Measurements from ENCODE around the gene SPATA31C2. TPM values are rescaled to one million over a fixed set of nuclear protein-coding genes. Genes with fewer than 3 reads are reported as not detected.
A peak's percentile ranks its signal among the peaks of the same experiment; 100 is the strongest.
"Not testable (repeated sequence)": the region's sequence is repeated elsewhere in the genome, so short reads cannot be mapped to it uniquely, and the experiment has no call there.

Gene SPATA31C2
- total RNA-seq, 1 experiment from 2014 or later: not detected

DNA sequence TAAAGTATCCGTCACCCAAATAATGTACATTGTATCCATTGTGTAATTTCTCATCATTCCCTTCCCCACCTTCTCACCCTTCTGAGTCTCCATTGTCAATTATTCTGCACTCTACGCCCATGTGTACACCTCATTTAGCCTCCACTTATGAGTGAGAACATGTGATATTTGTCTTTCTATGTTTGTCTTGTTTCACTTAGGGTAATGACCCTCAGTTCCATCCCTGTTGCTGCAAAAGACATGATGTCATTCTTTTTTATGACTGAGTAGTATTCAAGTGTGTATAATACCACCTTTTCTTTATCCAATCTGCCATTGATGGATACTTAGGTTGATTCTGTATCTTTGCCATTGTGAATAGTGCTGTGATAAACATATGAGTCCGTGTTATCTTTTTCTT lies 4.9 kb upstream of the SPATA31C2 start:
- H3K27ac ChIP-seq: no peak overlapping the region
- H3K4me2 ChIP-seq: no peak overlapping the region
- H3K27me3 ChIP-seq (ENCODE audit: insufficient read depth, low read depth): no peaks in the 10 kb centered on the region
- no peaks in the 10 kb centered on the region for H3K36me3 ChIP-seq (ENCODE audit: low read depth)
- ChIA-PET CTCF (no interaction called here), POLR2A (ENCODE audit: unreplicated experiment) (no interaction called here)
- H2AFZ ChIP-seq: no peak overlapping the region
- H3K4me3 ChIP-seq: no peak overlapping the region
- TF ChIP-seq CTCF (conservative IDR thresholded peaks at IDR 0.05): no peak
- TF ChIP-seq EZH2 (IDR thresholded peaks at IDR 0.05; ENCODE audit: low read depth): no peak
- no peaks in the 10 kb centered on the region for H3K79me2 ChIP-seq (ENCODE audit: low read depth)
- intact Hi-C loops (cut with micrococcal nuclease; ENCODE audit: unreplicated experiment): no loop called here
- H4K20me1 ChIP-seq (ENCODE audit: insufficient read depth): no peaks in the 10 kb centered on the region
- H3K4me1 ChIP-seq (replicated peaks; ENCODE audit: insufficient read depth): no peaks in the 10 kb centered on the region
- no peaks in the 10 kb centered on the region for H3K9me2 ChIP-seq (ENCODE audit: insufficient read depth)
- DNase-seq: no peak
- no TSS peak for BruUV-seq (replicated peaks)
- no peaks in the 10 kb centered on the region for H3K9me3 ChIP-seq (ENCODE audit: insufficient read depth, low read depth)
- no peaks in the 10 kb centered on the region for H3F3A ChIP-seq (ENCODE audit: insufficient read depth, low read depth)

GRCh38 chr9:88133552-88133951 lies 4.7 kb downstream of the SPATA31C2 start:
- H3K9me3 ChIP-seq (ENCODE audit: insufficient read depth, low read depth); H4K20me1 ChIP-seq (ENCODE audit: insufficient read depth); H3K36me3 ChIP-seq (ENCODE audit: low read depth); H3F3A ChIP-seq (ENCODE audit: insufficient read depth, low read depth); intact Hi-C loops (cut with micrococcal nuclease; ENCODE audit: unreplicated experiment); H3K27ac ChIP-seq; H3K9me2 ChIP-seq (ENCODE audit: insufficient read depth); H3K4me1 ChIP-seq (replicated peaks; ENCODE audit: insufficient read depth); BruUV-seq (replicated peaks); H2AFZ ChIP-seq; H3K4me2 ChIP-seq; DNase-seq; CTCF ChIA-PET; H3K4me3 ChIP-seq; H3K27me3 ChIP-seq (ENCODE audit: insufficient read depth, low read depth); H3K79me2 ChIP-seq (ENCODE audit: low read depth); POLR2A ChIA-PET (ENCODE audit: unreplicated experiment): not testable (repeated sequence)

DNA sequence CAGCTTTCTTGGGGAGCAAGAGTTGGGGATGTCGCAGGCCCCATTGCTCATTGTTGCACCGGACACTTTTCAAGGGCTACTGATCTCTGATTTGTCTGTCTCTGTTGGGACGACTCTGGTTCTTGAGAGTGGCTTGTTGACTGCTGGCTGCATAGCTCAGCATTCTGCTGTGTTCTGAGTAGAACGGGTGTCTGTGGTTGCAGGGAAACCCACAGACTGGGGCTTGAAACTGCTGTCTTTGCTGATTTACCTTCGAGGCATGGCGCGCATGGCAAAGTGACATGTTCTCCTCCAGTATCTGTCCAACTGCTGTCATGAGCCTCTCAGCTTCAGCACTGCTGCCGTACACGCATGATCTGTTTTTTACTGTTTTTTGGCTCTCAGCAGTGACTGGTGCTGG lies 8.7 kb downstream of the SPATA31C2 start:
- H2AFZ ChIP-seq; H4K20me1 ChIP-seq (ENCODE audit: insufficient read depth); H3K27me3 ChIP-seq (ENCODE audit: insufficient read depth, low read depth); H3F3A ChIP-seq (ENCODE audit: insufficient read depth, low read depth); POLR2A ChIA-PET (ENCODE audit: unreplicated experiment); H3K27ac ChIP-seq; H3K36me3 ChIP-seq (ENCODE audit: low read depth); H3K4me3 ChIP-seq; H3K4me1 ChIP-seq (replicated peaks; ENCODE audit: insufficient read depth); H3K9me2 ChIP-seq (ENCODE audit: insufficient read depth); H3K79me2 ChIP-seq (ENCODE audit: low read depth); H3K9me3 ChIP-seq (ENCODE audit: insufficient read depth, low read depth); intact Hi-C loops (cut with micrococcal nuclease; ENCODE audit: unreplicated experiment); DNase-seq; H3K4me2 ChIP-seq; BruUV-seq (replicated peaks); CTCF ChIA-PET: not testable (repeated sequence)

DNA sequence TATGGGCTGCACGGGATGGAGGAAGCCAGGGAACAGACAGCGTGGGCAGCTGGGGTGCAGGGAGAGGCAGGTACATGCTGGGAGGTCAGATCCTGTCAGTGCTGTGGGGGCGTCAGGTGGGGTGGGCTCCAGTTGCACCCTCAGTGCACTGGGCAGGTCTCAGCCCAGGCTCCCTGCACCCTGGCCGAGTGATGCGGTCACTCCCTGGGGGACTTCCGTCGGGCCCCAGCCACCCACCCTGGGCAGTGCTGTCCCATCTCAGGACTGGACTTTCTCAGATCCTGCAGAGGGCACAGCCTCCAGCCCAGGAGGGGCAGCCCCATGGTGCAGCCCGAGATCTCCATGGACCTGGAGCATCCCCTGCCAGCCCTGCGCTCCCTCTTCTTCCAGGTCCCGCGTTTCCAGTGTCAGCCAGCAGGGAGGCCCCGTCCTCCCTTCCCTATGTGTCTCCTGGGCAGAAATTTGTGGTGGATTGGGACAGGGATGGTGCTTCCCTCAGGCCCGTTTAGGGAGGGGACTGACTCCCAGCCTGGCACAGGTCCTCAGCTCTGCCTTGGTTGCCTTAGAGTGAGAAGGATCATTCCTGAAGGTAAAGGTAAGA lies 10.5 kb downstream of the SPATA31C2 start:
- H3K27me3 ChIP-seq (ENCODE audit: insufficient read depth, low read depth); H2AFZ ChIP-seq; H3K4me3 ChIP-seq; H3K9me2 ChIP-seq (ENCODE audit: insufficient read depth); H3K27ac ChIP-seq; DNase-seq; intact Hi-C loops (cut with micrococcal nuclease; ENCODE audit: unreplicated experiment); CTCF ChIA-PET; BruUV-seq (replicated peaks); H3F3A ChIP-seq (ENCODE audit: insufficient read depth, low read depth); H3K4me2 ChIP-seq; H3K36me3 ChIP-seq (ENCODE audit: low read depth); H4K20me1 ChIP-seq (ENCODE audit: insufficient read depth); H3K79me2 ChIP-seq (ENCODE audit: low read depth); H3K4me1 ChIP-seq (replicated peaks; ENCODE audit: insufficient read depth); H3K9me3 ChIP-seq (ENCODE audit: insufficient read depth, low read depth); POLR2A ChIA-PET (ENCODE audit: unreplicated experiment): not testable (repeated sequence)

- H3K27ac ChIP-seq; H3K27me3 ChIP-seq (ENCODE audit: insufficient read depth, low read depth); intact Hi-C loops (cut with micrococcal nuclease; ENCODE audit: unreplicated experiment); H3K4me1 ChIP-seq (replicated peaks; ENCODE audit: insufficient read depth); H3K4me3 ChIP-seq; H3K36me3 ChIP-seq (ENCODE audit: low read depth); H3F3A ChIP-seq (ENCODE audit: insufficient read depth, low read depth); POLR2A ChIA-PET (ENCODE audit: unreplicated experiment); H2AFZ ChIP-seq; H3K79me2 ChIP-seq (ENCODE audit: low read depth); H3K4me2 ChIP-seq; DNase-seq; H3K9me2 ChIP-seq (ENCODE audit: insufficient read depth); CTCF ChIA-PET; BruUV-seq (replicated peaks); H4K20me1 ChIP-seq (ENCODE audit: insufficient read depth); H3K9me3 ChIP-seq (ENCODE audit: insufficient read depth, low read depth): not testable (repeated sequence)
Observed at GRCh38 chr9:88123413-88123812, 14.9 kb downstream of the SPATA31C2 start.

- H3K9me2 ChIP-seq (ENCODE audit: insufficient read depth); H4K20me1 ChIP-seq (ENCODE audit: insufficient read depth); H3K79me2 ChIP-seq (ENCODE audit: low read depth); intact Hi-C loops (cut with micrococcal nuclease; ENCODE audit: unreplicated experiment); H3F3A ChIP-seq (ENCODE audit: insufficient read depth, low read depth); H3K4me1 ChIP-seq (replicated peaks; ENCODE audit: insufficient read depth); H3K27me3 ChIP-seq (ENCODE audit: insufficient read depth, low read depth); H3K9me3 ChIP-seq (ENCODE audit: insufficient read depth, low read depth); CTCF ChIA-PET; H3K27ac ChIP-seq; H3K36me3 ChIP-seq (ENCODE audit: low read depth); H3K4me3 ChIP-seq; POLR2A ChIA-PET (ENCODE audit: unreplicated experiment); H3K4me2 ChIP-seq; BruUV-seq (replicated peaks); H2AFZ ChIP-seq: not testable (repeated sequence)
- peak in 1 of 2 experiments; percentile 7 for DNase-seq
Observed at GRCh38 chr9:88118121-88118520, 20.2 kb downstream of the SPATA31C2 start.

GRCh38 chr9:88114968-88115612 lies 23.2 kb downstream of the SPATA31C2 start:
- DNase-seq; H2AFZ ChIP-seq; H4K20me1 ChIP-seq (ENCODE audit: insufficient read depth); H3K4me1 ChIP-seq (replicated peaks; ENCODE audit: insufficient read depth); H3K27ac ChIP-seq; POLR2A ChIA-PET (ENCODE audit: unreplicated experiment); H3F3A ChIP-seq (ENCODE audit: insufficient read depth, low read depth); BruUV-seq (replicated peaks); H3K36me3 ChIP-seq (ENCODE audit: low read depth); intact Hi-C loops (cut with micrococcal nuclease; ENCODE audit: unreplicated experiment); H3K4me3 ChIP-seq; CTCF ChIA-PET; H3K79me2 ChIP-seq (ENCODE audit: low read depth); H3K9me3 ChIP-seq (ENCODE audit: insufficient read depth, low read depth); H3K9me2 ChIP-seq (ENCODE audit: insufficient read depth); H3K4me2 ChIP-seq; H3K27me3 ChIP-seq (ENCODE audit: insufficient read depth, low read depth): not testable (repeated sequence)
